PC-3 (cell line): ENCODE results near the gene XPNPEP1.

ENCODE experiments used
- EZH2phosphoT487 ChIP-seq: fragments of 300-600 bp; sonication (generic); IDR thresholded peaks from 2 replicates; pipeline ENCODE4 v1.6.1; 2018; ENCODE audit warnings: mild to moderate bottlenecking, antibody characterized with exemption, low read length, borderline replicate concordance
- TF ChIP-seq, protein P1 (sequence below): fragments of 300-600 bp; sonication (generic); conservative IDR thresholded peaks from 2 replicates; pipeline ENCODE4 v1.5.1; 2017; ENCODE audit warnings: antibody characterized with exemption, low read depth, mild to moderate bottlenecking, low read length

DNA sequence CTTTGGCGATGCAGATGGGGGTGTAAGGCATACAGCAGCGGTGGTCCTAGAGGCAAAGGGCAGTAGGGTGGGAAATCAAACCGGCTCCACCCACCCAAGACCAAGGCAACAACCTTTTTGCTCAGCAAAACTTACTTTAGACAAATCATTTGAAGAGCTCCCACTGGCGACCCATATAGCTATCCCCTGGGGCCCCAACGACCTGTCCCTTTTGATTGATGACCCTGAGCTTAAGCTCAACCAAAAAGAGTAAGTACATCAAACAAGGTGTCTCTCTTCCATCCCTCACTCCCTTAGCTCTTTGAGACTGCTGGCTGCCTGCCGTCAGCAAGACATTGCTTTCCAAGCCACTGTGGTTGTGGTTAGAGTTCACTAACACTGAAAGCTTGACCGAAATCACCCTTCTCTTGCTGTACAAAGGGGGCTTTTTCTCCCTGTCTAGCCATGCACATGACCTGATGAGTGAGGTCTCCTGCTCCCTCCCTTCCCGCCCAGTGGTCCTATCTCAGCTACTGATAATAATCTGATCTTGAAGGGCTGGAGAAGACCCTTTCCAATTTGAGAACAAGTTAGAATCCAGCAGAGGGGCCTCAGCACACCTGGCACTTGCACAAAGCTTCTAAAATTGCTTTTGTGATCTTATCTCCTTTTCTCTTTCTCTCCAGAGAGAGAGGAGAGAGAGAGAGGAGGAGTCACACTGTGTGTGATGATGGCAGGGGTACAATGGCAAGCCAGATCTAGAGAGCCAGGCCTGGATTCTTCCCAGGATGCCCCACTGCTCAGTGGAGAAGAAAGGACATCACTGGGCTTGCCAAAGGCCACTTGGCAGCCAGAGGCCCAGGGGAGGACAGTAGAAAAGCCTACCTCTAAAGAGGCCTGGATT is 42.2 kb downstream of the XPNPEP1 start:
- TF ChIP-seq, protein P1, sequence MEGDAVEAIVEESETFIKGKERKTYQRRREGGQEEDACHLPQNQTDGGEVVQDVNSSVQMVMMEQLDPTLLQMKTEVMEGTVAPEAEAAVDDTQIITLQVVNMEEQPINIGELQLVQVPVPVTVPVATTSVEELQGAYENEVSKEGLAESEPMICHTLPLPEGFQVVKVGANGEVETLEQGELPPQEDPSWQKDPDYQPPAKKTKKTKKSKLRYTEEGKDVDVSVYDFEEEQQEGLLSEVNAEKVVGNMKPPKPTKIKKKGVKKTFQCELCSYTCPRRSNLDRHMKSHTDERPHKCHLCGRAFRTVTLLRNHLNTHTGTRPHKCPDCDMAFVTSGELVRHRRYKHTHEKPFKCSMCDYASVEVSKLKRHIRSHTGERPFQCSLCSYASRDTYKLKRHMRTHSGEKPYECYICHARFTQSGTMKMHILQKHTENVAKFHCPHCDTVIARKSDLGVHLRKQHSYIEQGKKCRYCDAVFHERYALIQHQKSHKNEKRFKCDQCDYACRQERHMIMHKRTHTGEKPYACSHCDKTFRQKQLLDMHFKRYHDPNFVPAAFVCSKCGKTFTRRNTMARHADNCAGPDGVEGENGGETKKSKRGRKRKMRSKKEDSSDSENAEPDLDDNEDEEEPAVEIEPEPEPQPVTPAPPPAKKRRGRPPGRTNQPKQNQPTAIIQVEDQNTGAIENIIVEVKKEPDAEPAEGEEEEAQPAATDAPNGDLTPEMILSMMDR: no peak
- TF ChIP-seq EZH2phosphoT487: no peak
